Activated CD4-positive, alpha-beta T cell treated with anti-CD3 and anti-CD28 coated beads, Interleukin-2, Interleukin-6, amounts not matched to agents 100 ng/mL and 50 ng/mL, durations not matched to agents 16 hours and 8 hours (primary cell): ENCODE data around the gene SNX6.
A peak's percentile ranks its signal among the peaks of the same experiment; 100 is the strongest.

Experiments used
- DNase-seq: peaks from one replicate; pipeline ENCODE4 v3.0.0-alpha.2; 2020

SNX6 gene

DNA sequence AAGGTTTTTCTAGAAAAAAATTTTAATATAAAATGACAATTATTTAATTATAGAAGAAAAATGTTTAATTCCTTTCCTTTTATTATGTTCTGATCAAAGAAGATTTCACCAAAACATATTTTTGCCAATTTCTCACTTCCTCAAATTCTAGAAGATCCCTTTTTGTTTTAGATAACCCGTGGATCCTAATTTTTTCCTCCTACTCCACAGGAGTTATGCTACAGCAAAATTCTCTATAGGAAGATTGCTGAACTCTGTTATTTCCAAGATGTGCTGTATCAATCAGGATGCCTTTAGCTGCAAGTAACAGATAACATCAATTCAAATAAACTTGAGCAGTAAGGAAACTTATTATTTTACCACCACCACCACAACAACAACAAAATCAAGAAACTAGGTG, 3.8 kb upstream of the SNX6 start:
- no peak for DNase-seq

- no peak for DNase-seq
Observed at GRCh38 chr14:34632411-34632978, 2.5 kb upstream of the SNX6 start.

DNA sequence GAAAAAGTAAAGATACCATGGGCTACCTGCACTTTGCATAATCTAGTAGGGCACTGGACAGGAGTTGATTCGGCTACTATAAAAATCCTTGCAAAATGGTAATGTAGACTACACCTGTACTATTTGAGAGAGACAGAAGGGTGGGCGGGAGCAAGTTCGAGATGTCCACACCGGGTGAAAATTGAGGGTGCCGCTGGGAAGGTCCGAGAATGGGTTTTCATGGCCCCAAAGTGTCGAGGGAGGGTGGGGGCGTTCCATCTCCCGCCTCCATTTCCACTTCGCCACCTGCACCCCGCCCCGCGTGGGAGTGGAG, 648 bp downstream of the SNX6 start:
- no peak for DNase-seq

GRCh38 chr14:34628681-34629135, 1.2 kb downstream of the SNX6 start:
- DNase-seq = peak; percentile 44

GRCh38 chr14:34623506-34623905, 6.4 kb downstream of the SNX6 start:
- no peak for DNase-seq

- DNase-seq = no peak
Observed at GRCh38 chr14:34620839-34621238, 9.1 kb downstream of the SNX6 start.

DNA sequence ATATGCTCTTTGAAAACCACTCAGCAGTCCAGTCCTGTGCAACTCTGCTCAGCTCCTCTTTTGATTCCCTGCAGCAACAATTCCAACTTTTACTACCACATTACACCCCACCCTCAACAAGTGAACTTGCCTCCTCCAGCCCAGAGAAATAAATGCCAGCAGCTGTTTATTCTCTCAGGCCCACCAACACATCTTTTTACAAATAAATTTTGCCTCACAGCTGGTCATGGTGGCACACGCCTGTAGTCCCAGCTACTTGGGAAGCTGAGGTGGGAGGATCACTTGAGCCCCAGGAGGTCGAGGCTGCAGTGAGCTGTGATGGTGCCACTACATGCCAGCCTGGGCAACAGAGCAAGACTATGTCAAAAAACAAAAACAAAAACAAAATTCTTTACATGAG, 9.8 kb downstream of the SNX6 start:
- no peak for DNase-seq

- no peak for DNase-seq
Observed at GRCh38 chr14:34619471-34619870, 10.5 kb downstream of the SNX6 start.

DNA sequence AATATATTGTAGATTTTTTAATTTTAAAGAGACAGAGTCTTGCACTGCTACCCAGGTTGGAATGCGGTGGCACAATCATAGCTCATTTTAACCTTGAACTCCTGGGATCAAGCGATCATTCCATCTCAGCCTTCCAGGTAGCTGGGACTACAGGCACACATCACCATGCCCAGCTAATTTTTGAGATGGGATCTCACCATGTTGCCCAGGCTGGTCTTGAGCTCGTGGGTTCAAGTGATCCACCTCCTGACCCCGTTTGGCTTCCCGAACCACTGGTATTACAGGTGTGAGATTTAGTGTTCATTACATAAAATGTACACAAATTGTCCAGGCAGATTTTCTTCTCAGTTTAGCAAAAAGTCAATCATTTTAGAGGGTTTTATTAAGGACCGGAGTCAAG, 13.6 kb downstream of the SNX6 start:
- DNase-seq = no peak

GRCh38 chr14:34615507-34615906, 14.4 kb downstream of the SNX6 start:
- DNase-seq = no peak

- no peak for DNase-seq
Observed at GRCh38 chr14:34614638-34615037, 15.3 kb downstream of the SNX6 start.

GRCh38 chr14:34610101-34610500, 19.8 kb downstream of the SNX6 start:
- no peak for DNase-seq

- no peak for DNase-seq
Observed at GRCh38 chr14:34605461-34605860, 24.5 kb downstream of the SNX6 start.

- no peak for DNase-seq
Observed at GRCh38 chr14:34604995-34605394, 25.0 kb downstream of the SNX6 start.

DNA sequence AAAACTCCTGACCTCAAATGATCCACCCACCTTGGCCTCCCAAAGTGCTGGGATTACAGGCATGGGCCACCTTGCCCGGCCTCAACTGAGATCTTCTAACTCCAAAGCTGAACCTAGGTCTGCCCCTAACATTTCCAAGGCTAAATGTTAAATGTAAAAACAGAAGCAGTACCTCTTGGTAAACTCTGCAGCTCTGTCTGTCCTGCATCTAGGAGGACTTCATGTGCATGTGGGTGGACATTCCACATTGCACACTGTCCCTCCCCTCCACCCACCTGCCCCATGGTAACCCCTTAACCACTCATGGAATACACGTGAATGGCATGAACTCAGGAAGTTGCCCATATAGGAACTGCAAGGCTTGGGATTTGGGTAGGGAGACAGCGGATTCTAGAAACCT, 33.1 kb downstream of the SNX6 start:
- no peak for DNase-seq

GRCh38 chr14:34593740-34594375, 36.1 kb downstream of the SNX6 start:
- no peak for DNase-seq

GRCh38 chr14:34592623-34593022, 37.3 kb downstream of the SNX6 start:
- DNase-seq = no peak

GRCh38 chr14:34583525-34583924, 46.4 kb downstream of the SNX6 start:
- DNase-seq = no peak

DNA sequence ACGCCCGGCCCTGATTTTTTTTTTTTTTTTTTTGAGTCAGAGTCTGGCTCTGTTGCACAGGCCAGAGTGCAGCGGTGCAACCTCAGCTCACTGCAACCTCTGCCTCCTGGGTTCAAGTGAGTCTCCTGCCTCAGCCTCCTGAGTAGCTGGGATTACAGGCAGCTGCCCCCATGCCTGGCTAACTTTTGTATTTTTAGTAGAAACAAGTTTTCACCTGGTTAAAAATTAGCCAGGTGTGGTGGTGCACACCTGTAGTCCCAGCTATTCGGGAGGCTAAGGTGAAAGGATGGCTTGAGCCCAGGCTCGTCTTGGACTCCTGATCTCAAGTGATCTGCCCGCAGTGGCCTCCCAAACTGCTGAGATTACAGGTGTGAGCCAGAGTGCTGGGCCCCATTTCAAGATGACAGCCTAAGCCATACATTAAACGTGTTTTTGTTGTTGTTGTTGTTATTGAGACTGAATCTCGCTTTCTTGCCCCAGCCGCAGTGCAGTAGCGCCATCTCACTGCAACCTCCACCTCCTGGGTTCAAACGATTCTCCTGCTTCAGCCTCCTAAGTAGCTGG, 47.7 kb downstream of the SNX6 start:
- DNase-seq = no peak

GRCh38 chr14:34580381-34580780, 49.6 kb downstream of the SNX6 start:
- no peak for DNase-seq

DNA sequence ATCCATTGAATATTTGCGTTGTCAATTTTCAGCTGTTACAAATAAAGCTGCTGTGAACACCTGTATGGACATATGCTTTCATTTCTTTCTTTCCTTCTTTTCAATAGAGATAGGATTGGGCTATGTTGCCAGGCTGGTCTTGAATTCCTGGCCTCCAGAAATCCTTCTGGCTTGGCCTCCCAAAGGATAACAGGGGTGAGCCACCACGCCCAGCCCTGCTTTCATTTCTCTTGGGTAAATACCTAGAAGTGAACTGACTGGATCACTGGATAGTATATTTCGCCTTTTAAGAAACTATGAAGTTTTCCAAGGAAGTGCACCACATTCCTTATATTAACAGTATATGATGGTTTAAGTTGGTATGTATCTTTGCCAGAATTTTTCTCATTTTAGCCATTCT, 58.2 kb downstream of the SNX6 start:
- no peak for DNase-seq

DNA sequence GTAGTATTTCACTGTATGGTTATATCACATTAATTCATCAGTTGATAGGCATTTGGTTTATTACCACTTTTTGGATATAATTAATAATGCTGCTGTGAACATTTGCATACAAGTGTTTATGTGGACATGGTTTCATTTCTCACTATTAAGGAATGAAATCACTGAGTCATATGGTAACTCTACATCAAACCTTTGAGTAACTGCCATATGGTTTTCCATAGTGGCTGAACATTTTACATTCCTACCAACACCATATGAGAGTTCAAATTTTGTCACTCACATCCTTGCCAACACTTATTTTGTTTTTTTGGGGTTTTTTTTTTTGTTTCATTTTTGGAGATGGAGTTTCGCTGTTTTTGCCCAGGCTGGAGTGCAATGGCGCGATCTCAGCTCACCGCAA, 60.2 kb downstream of the SNX6 start:
- no peak for DNase-seq

DNA sequence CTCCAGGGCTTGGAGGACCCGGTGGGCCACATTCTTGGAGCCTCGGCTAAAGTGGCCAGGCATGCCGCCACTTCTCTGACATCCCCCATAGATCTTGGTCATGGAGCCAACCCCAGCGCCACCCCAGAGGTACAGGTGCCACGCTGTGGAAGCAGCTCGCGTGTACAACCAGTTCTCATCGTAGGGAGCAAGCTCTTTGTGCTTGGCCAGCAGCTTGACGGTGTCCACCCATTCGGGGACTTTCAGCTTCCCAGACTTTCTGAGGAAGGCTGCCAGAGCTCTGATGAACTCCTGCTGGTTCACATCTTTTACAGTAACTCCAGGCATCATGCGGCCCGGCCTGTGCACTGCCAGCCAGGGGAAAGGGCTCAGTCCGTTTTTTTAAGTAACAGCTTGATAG, 61.1 kb downstream of the SNX6 start:
- DNase-seq = no peak

GRCh38 chr14:34562776-34563150, 67.2 kb downstream of the SNX6 start:
- DNase-seq = no peak
